DND-41 (cell line): Measurements from ENCODE around the gene CCDC30.
"Not testable (repeated sequence)": the region's sequence is repeated elsewhere in the genome, so short reads cannot be mapped to it uniquely, and the experiment has no call there.

Source experiments
- EZH2 ChIP-seq: IDR thresholded peaks from 3 replicates; pipeline ENCODE4 v1.6.1; 2012; ENCODE audit warnings: borderline replicate concordance, low read depth, mild to moderate bottlenecking, moderate library complexity, low read length, inconsistent platforms; ENCODE audit not compliant: severe bottlenecking
- TF ChIP-seq, protein P1 (sequence below): IDR thresholded peaks from 2 replicates; pipeline ENCODE4 v1.5.1; 2012; ENCODE audit warnings: borderline replicate concordance, low read length, moderate library complexity, mild to moderate bottlenecking; ENCODE audit not compliant: poor library complexity, severe bottlenecking; ENCODE audit errors: extremely low read depth

DNA sequence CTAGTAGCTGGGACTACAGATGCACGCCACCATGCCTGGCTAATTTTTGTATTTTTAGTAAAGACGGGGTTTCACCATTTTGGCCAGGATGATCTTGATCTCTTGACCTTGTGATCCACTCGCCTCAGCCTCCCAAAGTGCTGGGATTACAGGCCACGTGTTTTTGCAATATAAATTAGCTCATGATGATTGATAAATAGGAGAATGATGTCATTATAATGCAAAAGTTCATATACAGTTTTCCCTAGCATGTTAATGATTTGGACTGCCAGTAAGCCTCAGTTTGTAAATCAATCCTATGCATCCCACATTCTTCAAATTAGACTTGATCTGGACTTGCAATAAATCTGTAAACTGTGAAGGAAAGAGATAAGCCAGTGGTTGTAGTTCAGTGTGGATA is 14.3 kb downstream of the CCDC30 start:
- TF ChIP-seq, protein P1, sequence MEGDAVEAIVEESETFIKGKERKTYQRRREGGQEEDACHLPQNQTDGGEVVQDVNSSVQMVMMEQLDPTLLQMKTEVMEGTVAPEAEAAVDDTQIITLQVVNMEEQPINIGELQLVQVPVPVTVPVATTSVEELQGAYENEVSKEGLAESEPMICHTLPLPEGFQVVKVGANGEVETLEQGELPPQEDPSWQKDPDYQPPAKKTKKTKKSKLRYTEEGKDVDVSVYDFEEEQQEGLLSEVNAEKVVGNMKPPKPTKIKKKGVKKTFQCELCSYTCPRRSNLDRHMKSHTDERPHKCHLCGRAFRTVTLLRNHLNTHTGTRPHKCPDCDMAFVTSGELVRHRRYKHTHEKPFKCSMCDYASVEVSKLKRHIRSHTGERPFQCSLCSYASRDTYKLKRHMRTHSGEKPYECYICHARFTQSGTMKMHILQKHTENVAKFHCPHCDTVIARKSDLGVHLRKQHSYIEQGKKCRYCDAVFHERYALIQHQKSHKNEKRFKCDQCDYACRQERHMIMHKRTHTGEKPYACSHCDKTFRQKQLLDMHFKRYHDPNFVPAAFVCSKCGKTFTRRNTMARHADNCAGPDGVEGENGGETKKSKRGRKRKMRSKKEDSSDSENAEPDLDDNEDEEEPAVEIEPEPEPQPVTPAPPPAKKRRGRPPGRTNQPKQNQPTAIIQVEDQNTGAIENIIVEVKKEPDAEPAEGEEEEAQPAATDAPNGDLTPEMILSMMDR = not testable (repeated sequence)
- TF ChIP-seq EZH2 = not testable (repeated sequence)
